ENCODE data around the gene B3GNT8.
"Not testable (repeated sequence)": the region's sequence is repeated elsewhere in the genome, so short reads cannot be mapped to it uniquely, and the experiment has no call there.

B3GNT8 gene

GRCh38 chr19:41415154-41415571 lies 12.0 kb downstream of the B3GNT8 start:
- no peak for DNase-seq (ENCODE audit: low read depth in 2 of 2)

- no peak for DNase-seq (ENCODE audit: low read depth in 2 of 2)
Observed at GRCh38 chr19:41414461-41414860, 12.7 kb downstream of the B3GNT8 start.

GRCh38 chr19:41413947-41414346 lies 13.2 kb downstream of the B3GNT8 start:
- no peak for DNase-seq (ENCODE audit: low read depth in 2 of 2)

- no peak for DNase-seq (ENCODE audit: low read depth in 2 of 2)
Observed at GRCh38 chr19:41412953-41413352, 14.2 kb downstream of the B3GNT8 start.

- no peak for DNase-seq (ENCODE audit: low read depth in 2 of 2)
Observed at GRCh38 chr19:41411968-41412265, 15.3 kb downstream of the B3GNT8 start.

- DNase-seq (ENCODE audit: low read depth in 2 of 2) = no peak
Observed at GRCh38 chr19:41411100-41411967, 15.8 kb downstream of the B3GNT8 start.

- no peak for DNase-seq (ENCODE audit: low read depth in 2 of 2)
Observed at GRCh38 chr19:41410336-41411054, 16.7 kb downstream of the B3GNT8 start.

GRCh38 chr19:41409288-41409687 lies 17.9 kb downstream of the B3GNT8 start:
- no peak for DNase-seq (ENCODE audit: low read depth in 2 of 2)

GRCh38 chr19:41408846-41409245 lies 18.3 kb downstream of the B3GNT8 start:
- DNase-seq (ENCODE audit: low read depth in 2 of 2) = not testable (repeated sequence)

GRCh38 chr19:41408256-41408655 lies 18.9 kb downstream of the B3GNT8 start:
- DNase-seq (ENCODE audit: low read depth in 2 of 2) = no peak

GRCh38 chr19:41407271-41407670 lies 19.9 kb downstream of the B3GNT8 start:
- DNase-seq (ENCODE audit: low read depth in 2 of 2) = no peak

- DNase-seq (ENCODE audit: low read depth in 2 of 2) = no peak
Observed at GRCh38 chr19:41405776-41406175, 21.4 kb downstream of the B3GNT8 start.

GRCh38 chr19:41403181-41403970 lies 23.8 kb downstream of the B3GNT8 start:
- no peak for DNase-seq (ENCODE audit: low read depth in 2 of 2)

GRCh38 chr19:41402010-41402409 lies 25.2 kb downstream of the B3GNT8 start:
- DNase-seq (ENCODE audit: low read depth in 2 of 2) = no peak

GRCh38 chr19:41401483-41401882 lies 25.7 kb downstream of the B3GNT8 start:
- DNase-seq (ENCODE audit: low read depth in 2 of 2) = no peak

GRCh38 chr19:41399525-41399924 lies 27.6 kb downstream of the B3GNT8 start:
- DNase-seq (ENCODE audit: low read depth in 2 of 2) = no peak

GRCh38 chr19:41399091-41399490 lies 28.1 kb downstream of the B3GNT8 start:
- no peak for DNase-seq (ENCODE audit: low read depth in 2 of 2)

- no peak for DNase-seq (ENCODE audit: low read depth in 2 of 2)
Observed at GRCh38 chr19:41398598-41398997, 28.6 kb downstream of the B3GNT8 start.

- no peak for DNase-seq (ENCODE audit: low read depth in 2 of 2)
Observed at GRCh38 chr19:41398050-41398418, 29.1 kb downstream of the B3GNT8 start.

GRCh38 chr19:41397086-41398049 lies 29.8 kb downstream of the B3GNT8 start, which contains the start of the genes BCKDHA and EXOSC5:
Gene BCKDHA (plus strand): TSS chr19:41397818. CDS start chr19:41397828, 10 bp downstream.
Gene EXOSC5 (minus strand): TSS chr19:41397359. CDS start chr19:41397328, 31 bp downstream.
- DNase-seq (ENCODE audit: low read depth in 2 of 2) = peak; percentile 97 to 99

- DNase-seq (ENCODE audit: low read depth in 2 of 2) = no peak
Observed at GRCh38 chr19:41395355-41395754, 31.8 kb downstream of the B3GNT8 start.

Data from stimulated activated CD8-positive, alpha-beta memory T cell treated with anti-CD3 and anti-CD28 coated beads, Interleukin-15, amount 100 ng/mL, for 4 hours (primary cell).